Measurements from ENCODE around the gene MAP1LC3B.
"Not testable (repeated sequence)": the region's sequence is repeated elsewhere in the genome, so short reads cannot be mapped to it uniquely, and the experiment has no call there.

The MAP1LC3B gene

DNA sequence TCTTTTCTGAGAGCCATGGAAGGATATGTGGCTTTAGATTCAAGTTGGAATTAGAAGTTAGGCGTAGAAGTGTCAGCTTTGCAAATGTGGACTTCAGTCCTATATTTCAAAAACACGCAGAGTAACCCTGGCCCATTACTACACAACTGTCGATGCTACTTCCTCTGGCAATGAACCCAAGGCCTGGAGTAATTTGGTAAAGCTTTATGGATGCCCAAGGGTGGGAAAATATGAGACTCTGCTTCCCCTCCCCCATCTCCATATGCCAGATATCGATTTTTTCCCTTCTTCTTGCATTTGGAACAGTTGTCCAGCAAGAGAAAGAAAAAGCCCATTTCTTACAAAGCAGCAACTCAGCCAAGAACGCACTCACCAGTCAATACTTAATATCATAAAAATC is 2.9 kb upstream of the MAP1LC3B start:
- no CpG with 5 or more reads among the region's 5 CpGs for whole genome bisulfite sequencing (ENCODE audit: extremely low coverage, insufficient coverage, insufficient read length)
- H3K4me2 ChIP-seq (ENCODE audit: low read length): no peak overlapping the region
- no peaks in the 10 kb centered on the region for H3K9me3 ChIP-seq (ENCODE audit: insufficient read depth, low read depth, low read length)
- H2BK5ac ChIP-seq (ENCODE audit: low read depth, low read length, poor library complexity): no peak overlapping the region
- H4K8ac ChIP-seq (ENCODE audit: low read depth, low read length): no peak overlapping the region
- peaks cover 13% of the 10 kb centered on the region for H3K79me1 ChIP-seq (ENCODE audit: low read length)
- no peak overlapping the region for H4K12ac ChIP-seq (ENCODE audit: low read depth, low read length)
- H3K36me3 ChIP-seq (ENCODE audit: control insufficient read depth in 1 of 2, insufficient read depth in 2 of 2, low read length in 2 of 2): no peaks in the 10 kb centered on the region
- H2BK120ac ChIP-seq (ENCODE audit: insufficient read depth, low read length, poor library complexity): no peak overlapping the region
- H3K4me3 ChIP-seq (ENCODE audit: low read depth, low read length): no peak overlapping the region
- no peak overlapping the region for H3K4ac ChIP-seq (ENCODE audit: low read depth, low read length)
- H3K14ac ChIP-seq (ENCODE audit: low read length): no peak overlapping the region
- no peaks in the 10 kb centered on the region for H3K27me3 ChIP-seq (ENCODE audit: insufficient read depth, low read length)
- H3K18ac ChIP-seq (ENCODE audit: low read length): no peak overlapping the region
- peak overlapping the region; percentile 35 for H4K91ac ChIP-seq (ENCODE audit: low read depth, low read length)
- no peak overlapping the region for H3K23ac ChIP-seq (ENCODE audit: low read length)
- H3K27ac ChIP-seq (ENCODE audit: low read depth, low read length): no peak overlapping the region
- H2BK12ac ChIP-seq (ENCODE audit: low read length): peak overlapping the region; percentile 61
- H3K4me1 ChIP-seq (ENCODE audit: control insufficient read depth in 1 of 2, insufficient read depth in 2 of 2, low read length in 2 of 2): peaks cover 6 to 12% of the 10 kb centered on the region in 2 experiments
- no peak overlapping the region for H2AK5ac ChIP-seq (ENCODE audit: low read length)
- H3K79me2 ChIP-seq (ENCODE audit: control insufficient read depth, insufficient read depth, low read length, poor library complexity): peaks cover 15% of the 10 kb centered on the region
- DNase-seq: no peak
- H2AFZ ChIP-seq (ENCODE audit: insufficient read depth, low read length, poor library complexity): no peak overlapping the region
- no peak overlapping the region for H3K9ac ChIP-seq (ENCODE audit: low read length)

DNA sequence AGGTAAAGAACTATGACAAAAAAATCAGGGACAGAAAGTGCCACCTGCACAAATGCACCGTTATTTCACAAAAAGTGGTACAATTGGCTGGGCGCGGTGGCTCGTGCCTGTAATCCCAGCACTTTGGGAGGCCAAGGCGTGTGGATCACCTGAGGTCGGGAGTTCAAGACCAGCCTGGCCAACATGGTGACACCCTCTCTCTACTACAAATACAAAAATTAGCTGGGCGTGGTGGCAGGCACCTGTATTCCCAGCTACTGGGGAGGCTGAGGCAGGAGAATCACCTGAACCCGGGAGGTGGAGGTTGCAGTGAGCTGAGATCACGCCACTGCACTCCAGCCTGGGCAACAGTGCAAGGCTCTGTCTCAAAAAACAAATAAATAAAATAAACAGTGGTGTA is 2.2 kb upstream of the MAP1LC3B start:
- H3K27ac ChIP-seq (ENCODE audit: low read depth, low read length); H2AK5ac ChIP-seq (ENCODE audit: low read length); H3K4me3 ChIP-seq (ENCODE audit: low read depth, low read length); H2AFZ ChIP-seq (ENCODE audit: insufficient read depth, low read length, poor library complexity); H3K18ac ChIP-seq (ENCODE audit: low read length); H3K4ac ChIP-seq (ENCODE audit: low read depth, low read length); H3K4me2 ChIP-seq (ENCODE audit: low read length); H2BK5ac ChIP-seq (ENCODE audit: low read depth, low read length, poor library complexity); H3K23ac ChIP-seq (ENCODE audit: low read length); H3K9me3 ChIP-seq (ENCODE audit: insufficient read depth, low read depth, low read length); H3K36me3 ChIP-seq (ENCODE audit: control insufficient read depth in 1 of 2, insufficient read depth in 2 of 2, low read length in 2 of 2); H3K79me1 ChIP-seq (ENCODE audit: low read length); H3K27me3 ChIP-seq (ENCODE audit: insufficient read depth, low read length); H2BK12ac ChIP-seq (ENCODE audit: low read length); H2BK120ac ChIP-seq (ENCODE audit: insufficient read depth, low read length, poor library complexity); H3K14ac ChIP-seq (ENCODE audit: low read length); H4K12ac ChIP-seq (ENCODE audit: low read depth, low read length); H4K8ac ChIP-seq (ENCODE audit: low read depth, low read length); H4K91ac ChIP-seq (ENCODE audit: low read depth, low read length); H3K9ac ChIP-seq (ENCODE audit: low read length); DNase-seq: not testable (repeated sequence)
- no CpG with 5 or more reads among the region's 9 CpGs for whole genome bisulfite sequencing (ENCODE audit: extremely low coverage, insufficient coverage, insufficient read length)
- H3K4me1 ChIP-seq (ENCODE audit: control insufficient read depth in 1 of 2, insufficient read depth in 2 of 2, low read length in 2 of 2): peaks cover 6 to 12% of the 10 kb centered on the region in 2 experiments
- peaks cover 13% of the 10 kb centered on the region for H3K79me2 ChIP-seq (ENCODE audit: control insufficient read depth, insufficient read depth, low read length, poor library complexity)

DNA sequence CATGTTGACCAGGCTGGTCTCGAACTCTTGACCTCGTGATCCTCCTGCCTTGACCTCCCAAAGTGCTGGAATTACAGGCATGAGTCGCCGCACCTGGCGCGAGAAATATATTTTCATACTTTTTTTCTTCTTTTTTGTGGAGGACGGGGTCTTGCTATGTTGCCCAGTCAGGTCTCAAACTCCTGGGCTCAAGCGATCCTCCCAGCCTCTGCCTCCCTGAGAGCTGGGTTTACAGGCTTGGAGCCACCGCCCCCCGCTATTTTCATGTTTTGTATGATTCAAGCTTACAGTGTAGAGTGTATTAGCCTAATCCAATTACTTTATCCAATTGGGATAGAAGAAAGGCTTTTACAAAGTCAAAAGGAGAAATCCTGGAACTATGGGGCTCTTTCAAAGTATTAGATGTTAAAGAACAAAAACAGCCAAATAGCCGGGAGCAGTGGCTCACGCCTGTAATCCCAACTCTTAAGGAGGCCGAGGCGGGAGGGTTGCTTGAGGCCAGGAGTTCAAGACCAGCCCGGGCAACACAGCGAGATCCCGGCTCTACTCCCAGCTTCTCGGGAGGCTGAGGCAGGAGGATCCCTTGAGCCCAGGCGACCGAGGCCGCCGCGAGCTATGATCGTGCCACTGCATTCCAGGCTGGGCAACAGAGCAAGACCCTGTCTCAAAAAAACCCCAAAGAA is 1.4 kb upstream of the MAP1LC3B start:
- Histone ChIP-seq H3K79me1 (ENCODE audit: low read length) (peaks cover 8% of the 10 kb centered on the region), H3K4me1 (ENCODE audit: control insufficient read depth in 1 of 2, insufficient read depth in 2 of 2, low read length in 2 of 2) (peaks cover 6 to 12% of the 10 kb centered on the region in 2 experiments), H3K27me3 (ENCODE audit: insufficient read depth, low read length) (no peaks in the 10 kb centered on the region), H3K4ac (ENCODE audit: low read depth, low read length) (no peak overlapping the region), H3K23ac (ENCODE audit: low read length) (no peak overlapping the region), H3K9me3 (ENCODE audit: insufficient read depth, low read depth, low read length) (no peaks in the 10 kb centered on the region), H3K18ac (ENCODE audit: low read length) (no peak overlapping the region), H4K8ac (ENCODE audit: low read depth, low read length) (peak overlapping the region; percentile 98), H4K91ac (ENCODE audit: low read depth, low read length) (peak overlapping the region; percentile 97), H2AFZ (ENCODE audit: insufficient read depth, low read length, poor library complexity) (no peak overlapping the region), H3K36me3 (ENCODE audit: control insufficient read depth in 1 of 2, insufficient read depth in 2 of 2, low read length in 2 of 2) (no peaks in the 10 kb centered on the region), H3K4me3 (ENCODE audit: low read depth, low read length) (no peak overlapping the region), H2BK5ac (ENCODE audit: low read depth, low read length, poor library complexity) (no peak overlapping the region), H2BK12ac (ENCODE audit: low read length) (peak overlapping the region; percentile 4), H2BK120ac (ENCODE audit: insufficient read depth, low read length, poor library complexity) (peak overlapping the region; percentile 95), H3K27ac (ENCODE audit: low read depth, low read length) (peak overlapping the region; percentile 93), H3K79me2 (ENCODE audit: control insufficient read depth, insufficient read depth, low read length, poor library complexity) (peaks cover 13% of the 10 kb centered on the region), H3K14ac (ENCODE audit: low read length) (peak overlapping the region; percentile 60), H2AK5ac (ENCODE audit: low read length) (no peak overlapping the region), H3K9ac (ENCODE audit: low read length) (no peak overlapping the region), H4K12ac (ENCODE audit: low read depth, low read length) (no peak overlapping the region), H3K4me2 (ENCODE audit: low read length) (peak overlapping the region; percentile 92)
- DNase-seq: no peak
- WGBS (ENCODE audit: extremely low coverage, insufficient coverage, insufficient read length): no CpG with 5 or more reads among the region's 24 CpGs

DNA sequence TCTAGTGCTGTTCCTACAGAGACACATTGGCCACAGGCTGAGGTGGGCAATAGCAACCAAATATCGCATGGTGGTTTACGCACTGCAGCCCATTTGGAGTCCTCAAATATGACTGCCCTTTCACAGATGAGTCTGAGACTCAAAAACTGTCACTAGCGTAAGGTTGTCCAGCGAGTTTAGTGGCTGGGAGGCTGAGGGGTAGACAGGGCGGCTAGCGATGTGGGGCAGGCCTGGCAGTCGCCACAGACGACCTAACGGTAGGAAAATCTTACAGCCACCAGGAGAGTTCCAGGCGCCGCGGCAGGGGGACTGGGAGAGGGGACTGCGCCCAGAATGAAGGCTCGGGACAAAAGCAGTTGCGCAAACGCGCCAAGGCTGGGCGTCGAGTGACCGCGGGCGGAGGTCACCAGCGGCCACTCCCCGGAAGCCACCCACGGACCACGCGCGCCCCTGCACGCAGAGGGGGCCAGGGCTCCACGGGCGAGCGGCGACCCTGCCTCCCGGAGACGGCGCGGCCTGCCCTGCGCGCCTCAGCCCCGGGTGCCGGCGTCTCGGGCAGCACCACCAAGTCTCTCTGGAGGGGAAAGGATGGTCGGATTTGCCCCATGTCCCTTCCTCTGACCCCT is 699 bp upstream of the MAP1LC3B start:
- Histone ChIP-seq H3K4me3 (ENCODE audit: low read depth, low read length) (peak overlapping the region; percentile 82), H2BK120ac (ENCODE audit: insufficient read depth, low read length, poor library complexity) (peak overlapping the region; percentile 95)
- peak; percentile 50 to 68 for DNase-seq

More for the DNA sequence above, 699 bp upstream of the MAP1LC3B start:
- Histone ChIP-seq H4K12ac (ENCODE audit: low read depth, low read length) (peak overlapping the region; percentile 89), H3K4ac (ENCODE audit: low read depth, low read length) (peak overlapping the region; percentile 87), H3K79me1 (ENCODE audit: low read length) (peaks cover 8% of the 10 kb centered on the region), H3K27ac (ENCODE audit: low read depth, low read length) (peak overlapping the region; percentile 93), H3K79me2 (ENCODE audit: control insufficient read depth, insufficient read depth, low read length, poor library complexity) (peaks cover 13% of the 10 kb centered on the region), H3K18ac (ENCODE audit: low read length) (peak overlapping the region; percentile 99), H4K8ac (ENCODE audit: low read depth, low read length) (peak overlapping the region; percentile 98), H3K4me2 (ENCODE audit: low read length) (peak overlapping the region; percentile 92), H3K27me3 (ENCODE audit: insufficient read depth, low read length) (no peaks in the 10 kb centered on the region), H3K9ac (ENCODE audit: low read length) (peak overlapping the region; percentile 88), H2BK12ac (ENCODE audit: low read length) (peak overlapping the region; percentile 33), H3K36me3 (ENCODE audit: control insufficient read depth in 1 of 2, insufficient read depth in 2 of 2, low read length in 2 of 2) (no peaks in the 10 kb centered on the region), H4K91ac (ENCODE audit: low read depth, low read length) (peak overlapping the region; percentile 97), H3K23ac (ENCODE audit: low read length) (no peak overlapping the region), H2BK5ac (ENCODE audit: low read depth, low read length, poor library complexity) (peak overlapping the region; percentile 96), H3K14ac (ENCODE audit: low read length) (peak overlapping the region; percentile 97), H3K9me3 (ENCODE audit: insufficient read depth, low read depth, low read length) (no peaks in the 10 kb centered on the region), H2AFZ (ENCODE audit: insufficient read depth, low read length, poor library complexity) (peak overlapping the region; percentile 90), H3K4me1 (ENCODE audit: control insufficient read depth in 1 of 2, insufficient read depth in 2 of 2, low read length in 2 of 2) (peaks cover 6 to 12% of the 10 kb centered on the region in 2 experiments), H2AK5ac (ENCODE audit: low read length) (peak overlapping the region; percentile 83)
- WGBS (ENCODE audit: extremely low coverage, insufficient coverage, insufficient read length): no CpG with 5 or more reads among the region's 44 CpGs
